Activated T-helper 17 cell treated with anti-CD3 and anti-CD28 coated beads, Interleukin-2, amount 50 U/mL, for 72 hours (primary cell): ENCODE measurements around the gene TLCD1. TPM values are rescaled to one million over a fixed set of nuclear protein-coding genes. Genes with fewer than 3 reads are reported as not detected.
"Not testable (repeated sequence)": the region's sequence is repeated elsewhere in the genome, so short reads cannot be mapped to it uniquely, and the experiment has no call there.

Experiments
- ATAC-seq: fragments of 150-1000 bp; cut with Tn5 transposase; replicated peaks from 2 replicates; pipeline ENCODE4 v1.10.0; 2021; ENCODE audit warnings: mild to moderate bottlenecking, moderate library complexity
- H3K27ac Mint-ChIP-seq: one replicate; pipeline ENCODE4 v1.8.0; 2022; ENCODE audit warnings: mixed read lengths
- H3K27me3 Mint-ChIP-seq: one replicate; pipeline ENCODE4 v1.8.0; 2022; ENCODE audit warnings: mixed read lengths
- H3K36me3 Mint-ChIP-seq: one replicate; pipeline ENCODE4 v1.8.0; 2022; ENCODE audit warnings: low read depth, mild to moderate bottlenecking, mixed read lengths
- H3K4me1 Mint-ChIP-seq: one replicate; pipeline ENCODE4 v1.8.0; 2022; ENCODE audit warnings: mixed read lengths
- H3K4me3 Mint-ChIP-seq: one replicate; pipeline ENCODE4 v1.8.0; 2022; ENCODE audit warnings: mild to moderate bottlenecking, mixed read lengths
- H3K9me3 Mint-ChIP-seq: one replicate; pipeline ENCODE4 v1.8.0; 2022; ENCODE audit warnings: mixed read lengths
- total RNA-seq, 2 donors: library from RNA; stranded (reverse); gene quantifications; one replicate each; pipeline ENCODE4 v1.2.3, GENCODE V29; 2022

TLCD1 gene
- total RNA-seq, 2 donors from 2014 or later = 4.8 to 13.4 TPM

DNA sequence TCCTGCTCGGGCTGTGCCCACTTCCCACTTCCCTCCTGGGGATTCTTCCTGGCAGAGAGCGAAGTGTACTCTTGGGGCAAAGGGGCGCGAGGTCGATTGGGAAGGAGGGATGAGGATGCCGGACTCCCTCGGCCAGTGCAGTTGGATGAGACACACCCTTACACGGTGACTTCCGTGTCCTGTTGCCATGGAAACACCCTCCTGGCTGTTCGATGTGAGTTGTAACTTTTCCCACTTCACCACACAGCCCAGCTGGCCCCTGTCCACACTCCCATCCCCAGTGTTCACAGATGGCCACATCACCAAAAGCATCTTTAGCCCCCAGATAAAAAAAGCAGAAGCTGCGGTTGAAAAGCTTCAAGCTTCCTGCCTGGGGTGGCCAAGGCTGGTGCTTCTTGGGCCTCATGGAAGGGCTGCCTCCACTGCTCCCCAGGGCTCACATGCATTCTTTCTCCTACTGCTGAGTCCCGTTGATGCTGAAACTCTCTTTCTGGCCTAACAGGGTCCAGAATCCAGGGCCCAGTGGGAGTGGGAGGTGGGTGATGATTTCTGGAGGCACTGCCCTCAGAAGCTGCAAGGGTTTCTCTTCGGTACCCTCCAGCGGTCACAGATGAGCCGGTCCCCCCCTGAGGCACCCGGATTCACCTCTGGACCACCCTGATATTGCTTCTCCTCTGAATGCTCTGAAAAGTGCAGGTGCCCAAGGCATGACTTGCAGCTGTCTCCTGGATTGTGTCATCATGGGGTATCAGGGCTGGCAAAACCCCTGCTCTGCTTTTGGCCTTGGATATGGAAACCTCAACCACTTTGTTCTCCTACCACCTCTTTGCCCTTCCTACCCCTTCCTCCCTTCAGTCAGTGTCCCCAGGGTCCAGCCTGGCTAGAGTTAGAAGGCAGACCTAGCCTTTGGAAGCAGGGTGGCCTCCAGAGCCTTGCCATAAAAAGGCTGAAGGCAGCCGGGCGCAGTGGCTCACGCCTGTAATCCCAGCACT, 15.6 kb upstream of the TLCD1 start:
- Mint-ChIP-seq H3K27ac (no peak overlapping the region), H3K4me3 (peak overlapping the region; percentile 79)

DNA sequence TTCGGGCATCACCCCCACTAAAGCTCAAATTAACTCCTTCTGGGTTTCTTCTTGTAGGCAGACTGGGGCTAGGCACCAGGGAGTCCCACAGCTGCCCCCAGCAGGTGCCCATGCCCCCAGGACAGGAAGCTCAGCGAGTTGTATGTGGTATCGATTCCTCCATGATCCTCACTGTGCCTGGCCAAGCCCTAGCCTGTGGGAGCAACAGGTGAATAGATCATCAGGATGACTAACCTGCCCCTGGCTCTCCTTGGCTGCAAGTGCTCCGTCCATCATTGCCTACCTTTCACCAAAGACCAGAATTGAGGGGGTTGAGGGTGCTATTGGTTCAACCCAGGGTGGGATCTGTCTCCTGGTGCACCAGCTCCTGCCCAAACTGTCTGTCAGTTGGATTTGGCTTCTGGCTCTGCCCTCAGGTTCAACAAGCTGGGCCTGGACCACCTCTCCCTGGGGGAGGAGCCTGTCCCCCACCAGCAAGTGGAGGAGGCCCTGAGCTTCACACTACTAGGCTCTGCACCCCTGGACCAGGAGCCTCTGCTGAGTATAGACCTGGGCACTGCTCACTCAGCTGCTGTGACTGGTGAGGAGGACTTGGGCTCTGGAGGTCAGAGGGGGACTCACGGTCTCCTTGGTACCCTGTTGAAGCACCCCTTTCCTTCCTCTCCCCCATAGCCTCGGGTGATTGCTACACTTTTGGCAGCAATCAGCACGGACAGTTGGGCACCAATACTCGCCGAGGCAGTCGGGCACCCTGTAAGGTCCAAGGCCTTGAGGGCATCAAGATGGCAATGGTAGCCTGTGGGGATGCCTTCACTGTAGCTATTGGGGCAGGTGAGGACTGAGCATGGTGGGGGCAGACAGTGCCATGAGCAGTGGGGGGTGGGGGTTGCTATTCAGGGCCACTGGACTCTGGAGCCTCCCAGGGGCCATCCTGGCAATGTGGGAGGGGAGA, 14.6 kb upstream of the TLCD1 start:
- ATAC-seq = no peak
- peaks cover 14% of the 10 kb centered on the region for H3K36me3 Mint-ChIP-seq
- H3K27ac Mint-ChIP-seq = no peak overlapping the region
- H3K4me1 Mint-ChIP-seq = peaks cover 12% of the 10 kb centered on the region
- H3K9me3 Mint-ChIP-seq = no peaks in the 10 kb centered on the region
- no peaks in the 10 kb centered on the region for H3K27me3 Mint-ChIP-seq
- H3K4me3 Mint-ChIP-seq = no peak overlapping the region

More for the DNA sequence above, 15.6 kb upstream of the TLCD1 start:
- H3K9me3 Mint-ChIP-seq = no peaks in the 10 kb centered on the region
- H3K4me1 Mint-ChIP-seq = peaks cover 12% of the 10 kb centered on the region
- peaks cover 24% of the 10 kb centered on the region for H3K36me3 Mint-ChIP-seq
- no peak for ATAC-seq
- H3K27me3 Mint-ChIP-seq = no peaks in the 10 kb centered on the region

DNA sequence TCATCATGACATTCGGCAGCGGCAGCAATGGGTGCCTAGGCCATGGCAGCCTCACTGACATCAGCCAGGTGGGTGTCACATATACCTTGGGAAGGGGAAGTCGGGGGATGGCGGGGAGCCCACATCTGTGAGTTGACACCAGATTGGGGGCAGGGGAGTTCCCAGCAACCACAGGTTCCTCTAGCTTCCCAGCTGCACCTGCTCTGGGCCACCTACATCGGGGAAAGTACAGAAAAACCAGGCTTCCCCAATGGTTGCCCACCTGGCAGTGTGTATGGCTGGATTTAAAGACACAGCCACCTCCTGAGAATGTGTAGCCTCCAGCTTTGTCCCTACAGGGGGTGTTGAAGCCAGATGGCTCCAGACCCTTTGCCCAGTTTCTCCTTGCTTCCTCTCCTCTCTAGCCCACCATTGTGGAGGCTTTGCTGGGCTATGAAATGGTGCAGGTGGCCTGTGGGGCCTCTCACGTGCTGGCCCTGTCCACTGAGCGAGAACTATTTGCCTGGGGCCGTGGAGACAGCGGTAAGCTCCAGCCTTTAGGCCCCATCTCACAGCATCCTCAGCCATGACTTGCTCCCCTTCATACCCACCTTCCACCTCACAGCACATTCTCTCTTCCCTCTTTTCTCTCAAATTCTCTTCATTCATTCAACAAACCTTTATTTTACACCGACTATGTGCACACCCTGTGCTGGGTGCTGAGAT, 12.8 kb upstream of the TLCD1 start:
- H3K27me3 Mint-ChIP-seq = no peaks in the 10 kb centered on the region
- H3K4me3 Mint-ChIP-seq = peak overlapping the region; percentile 60
- H3K27ac Mint-ChIP-seq = peak overlapping the region; percentile 66
- peaks cover 12% of the 10 kb centered on the region for H3K4me1 Mint-ChIP-seq
- H3K9me3 Mint-ChIP-seq = no peaks in the 10 kb centered on the region
- peak; percentile 54 for ATAC-seq
- H3K36me3 Mint-ChIP-seq = peaks cover 8% of the 10 kb centered on the region

DNA sequence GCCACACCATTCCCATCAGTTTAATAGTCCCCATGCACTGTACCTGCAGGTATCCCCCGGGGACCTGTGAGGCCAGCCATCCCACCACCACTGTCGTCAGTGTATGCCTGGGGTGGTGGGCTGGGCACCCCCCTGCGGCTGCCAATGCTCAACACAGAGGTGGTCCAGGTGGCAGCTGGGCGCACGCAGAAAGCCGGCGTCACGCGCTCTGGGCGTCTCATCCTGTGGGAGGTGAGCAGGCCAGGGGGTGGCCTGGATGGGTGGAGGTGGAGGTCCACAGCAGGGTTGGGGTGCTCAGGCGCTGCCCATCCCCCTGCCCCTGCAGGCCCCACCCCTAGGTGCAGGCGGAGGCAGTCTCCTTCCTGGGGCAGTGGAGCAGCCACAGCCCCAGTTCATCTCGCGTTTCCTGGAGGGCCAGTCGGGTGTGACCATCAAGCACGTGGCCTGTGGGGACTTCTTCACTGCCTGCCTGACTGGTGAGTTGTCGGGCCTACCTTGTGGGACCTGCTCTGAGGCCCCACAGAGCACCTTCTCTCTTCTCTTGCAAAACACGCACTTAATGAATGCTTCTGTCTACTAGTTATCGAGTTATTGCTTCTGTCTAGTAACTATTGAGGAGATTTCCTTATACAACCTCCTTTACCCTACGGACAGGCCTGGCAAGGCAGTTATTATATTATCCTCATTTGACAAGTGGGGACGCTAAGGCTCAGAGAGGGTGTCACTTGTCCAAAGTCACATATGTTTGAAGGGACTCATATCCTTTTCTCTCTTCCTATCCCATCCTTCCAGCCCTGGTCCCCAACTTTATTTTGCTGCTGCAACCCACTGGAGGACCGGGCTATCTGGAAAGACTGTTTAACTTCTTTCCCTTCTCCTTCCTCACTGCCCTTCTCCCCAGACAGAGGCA, 12.0 kb upstream of the TLCD1 start:
- ATAC-seq = peak; percentile 25
- H3K27ac Mint-ChIP-seq = peak overlapping the region; percentile 66
- H3K9me3 Mint-ChIP-seq = no peaks in the 10 kb centered on the region
- peaks cover 8% of the 10 kb centered on the region for H3K36me3 Mint-ChIP-seq
- H3K4me1 Mint-ChIP-seq = peaks cover 12% of the 10 kb centered on the region
- H3K4me3 Mint-ChIP-seq = peak overlapping the region; percentile 60
- H3K27me3 Mint-ChIP-seq = no peaks in the 10 kb centered on the region

DNA sequence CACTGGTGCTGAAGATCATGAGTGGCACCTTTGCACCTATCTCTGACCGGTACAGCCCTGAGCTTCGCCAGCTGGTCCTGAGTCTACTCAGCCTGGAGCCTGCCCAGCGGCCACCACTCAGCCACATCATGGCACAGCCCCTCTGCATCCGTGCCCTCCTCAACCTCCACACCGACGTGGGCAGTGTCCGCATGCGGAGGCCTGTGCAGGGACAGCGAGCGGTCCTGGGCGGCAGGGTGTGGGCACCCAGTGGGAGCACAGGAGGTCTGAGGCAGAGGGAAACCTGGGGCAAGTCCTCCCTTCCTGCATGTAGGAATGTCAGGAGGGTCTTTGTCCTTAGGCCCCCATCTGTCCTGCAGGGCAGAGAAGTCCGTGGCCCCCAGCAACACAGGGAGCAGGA, 11.3 kb upstream of the TLCD1 start:
- Mint-ChIP-seq H3K36me3 (peaks cover 8% of the 10 kb centered on the region), H3K9me3 (no peaks in the 10 kb centered on the region), H3K27me3 (no peaks in the 10 kb centered on the region), H3K4me1 (peaks cover 12% of the 10 kb centered on the region), H3K4me3 (no peak overlapping the region), H3K27ac (no peak overlapping the region)
- ATAC-seq = no peak

DNA sequence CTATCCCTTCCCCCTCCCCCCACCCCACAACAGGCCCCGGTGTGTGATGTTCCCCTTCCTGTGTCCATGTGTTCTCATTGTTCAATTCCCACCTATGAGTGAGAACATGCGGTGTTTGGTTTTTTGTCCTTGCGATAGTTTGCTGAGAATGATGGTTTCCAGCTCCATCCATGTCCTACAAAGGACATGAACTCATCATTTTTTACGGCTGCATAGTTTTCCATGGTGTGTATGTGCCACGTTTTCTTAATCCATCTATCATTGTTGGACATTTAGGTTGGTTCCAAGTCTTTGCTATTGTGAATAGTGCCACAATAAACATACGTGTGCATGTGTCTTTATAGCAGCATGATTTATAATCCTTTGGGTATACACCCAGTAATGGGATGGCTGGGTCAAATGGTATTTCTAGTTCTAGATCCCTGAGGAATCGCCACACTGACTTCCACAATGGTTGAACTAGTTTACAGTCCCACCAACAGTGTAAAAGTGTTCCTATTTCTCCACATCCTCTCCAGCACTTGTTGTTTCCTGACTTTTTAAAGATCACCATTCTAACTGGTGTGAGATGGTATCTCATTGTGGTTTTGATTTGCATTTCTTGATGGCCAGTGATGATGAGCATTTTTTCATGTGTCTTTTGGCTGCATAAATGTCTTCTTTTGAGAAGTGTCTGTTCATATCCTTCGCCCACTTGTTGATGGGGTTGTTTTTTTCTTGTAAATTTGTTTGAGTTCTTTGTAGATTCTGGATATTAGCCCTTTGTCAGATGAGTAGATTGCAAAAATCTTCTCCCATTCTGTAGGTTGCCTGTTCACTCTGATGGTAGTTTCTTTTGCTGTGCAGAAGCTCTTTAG, 10.1 kb upstream of the TLCD1 start:
- peak overlapping the region; percentile 19 for H3K4me3 Mint-ChIP-seq

DNA sequence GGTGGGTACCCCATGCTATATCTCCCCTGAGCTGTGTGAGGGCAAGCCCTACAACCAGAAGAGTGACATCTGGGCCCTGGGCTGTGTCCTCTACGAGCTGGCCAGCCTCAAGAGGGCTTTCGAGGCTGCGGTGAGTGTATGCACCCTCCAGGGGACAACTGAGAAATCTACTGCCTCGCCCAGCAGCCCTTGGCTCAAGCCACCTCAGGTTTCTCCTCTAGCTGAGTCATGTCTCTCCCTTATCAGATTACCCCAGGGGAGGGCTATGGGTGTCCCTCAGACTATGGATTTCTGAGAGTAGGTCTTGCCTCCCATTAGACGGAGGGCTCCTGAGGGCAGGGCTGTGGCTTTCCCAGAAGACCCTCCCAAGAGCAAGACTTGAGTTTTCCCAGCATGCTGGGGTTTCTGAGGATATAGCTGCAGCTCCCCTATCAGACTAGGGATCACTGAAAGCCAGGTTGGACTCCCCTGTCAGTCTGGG, 9.2 kb upstream of the TLCD1 start:
- H3K27me3 Mint-ChIP-seq = no peaks in the 10 kb centered on the region
- H3K4me3 Mint-ChIP-seq = no peak overlapping the region
- peak; percentile 38 for ATAC-seq
- H3K27ac Mint-ChIP-seq = no peak overlapping the region
- H3K4me1 Mint-ChIP-seq = peaks cover 12% of the 10 kb centered on the region
- H3K9me3 Mint-ChIP-seq = no peaks in the 10 kb centered on the region
- peaks cover 8% of the 10 kb centered on the region for H3K36me3 Mint-ChIP-seq

More for the DNA sequence above, 10.1 kb upstream of the TLCD1 start:
- peaks cover 12% of the 10 kb centered on the region for H3K4me1 Mint-ChIP-seq
- H3K27me3 Mint-ChIP-seq, H3K36me3 Mint-ChIP-seq, H3K9me3 Mint-ChIP-seq, ATAC-seq, H3K27ac Mint-ChIP-seq: not testable (repeated sequence)

DNA sequence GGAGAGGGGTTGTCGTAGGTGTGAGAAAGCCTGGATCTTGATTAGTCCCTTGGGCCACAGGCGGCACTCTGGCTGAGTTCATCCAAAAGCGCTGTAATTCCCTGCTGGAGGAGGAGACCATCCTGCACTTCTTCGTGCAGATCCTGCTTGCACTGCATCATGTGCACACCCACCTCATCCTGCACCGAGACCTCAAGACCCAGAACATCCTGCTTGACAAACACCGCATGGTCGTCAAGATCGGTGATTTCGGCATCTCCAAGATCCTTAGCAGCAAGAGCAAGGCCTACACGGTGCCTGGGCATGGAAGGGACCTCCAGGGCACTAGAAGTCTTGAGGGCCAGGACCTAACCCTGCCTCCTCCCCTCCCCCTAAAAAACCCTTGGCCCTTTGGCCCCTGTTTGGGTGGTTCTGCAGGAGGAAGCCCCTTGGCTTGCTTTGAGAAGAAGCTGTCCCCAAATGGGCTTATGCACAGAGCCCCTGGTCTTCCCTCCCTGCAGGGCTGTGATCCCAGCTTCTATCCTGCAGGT, 8.7 kb upstream of the TLCD1 start:
- no peaks in the 10 kb centered on the region for H3K27me3 Mint-ChIP-seq
- H3K4me1 Mint-ChIP-seq = peaks cover 15% of the 10 kb centered on the region
- no peak overlapping the region for H3K4me3 Mint-ChIP-seq
- H3K9me3 Mint-ChIP-seq = no peaks in the 10 kb centered on the region
- ATAC-seq = no peak
- H3K36me3 Mint-ChIP-seq = peaks cover 8% of the 10 kb centered on the region
- H3K27ac Mint-ChIP-seq = no peak overlapping the region

DNA sequence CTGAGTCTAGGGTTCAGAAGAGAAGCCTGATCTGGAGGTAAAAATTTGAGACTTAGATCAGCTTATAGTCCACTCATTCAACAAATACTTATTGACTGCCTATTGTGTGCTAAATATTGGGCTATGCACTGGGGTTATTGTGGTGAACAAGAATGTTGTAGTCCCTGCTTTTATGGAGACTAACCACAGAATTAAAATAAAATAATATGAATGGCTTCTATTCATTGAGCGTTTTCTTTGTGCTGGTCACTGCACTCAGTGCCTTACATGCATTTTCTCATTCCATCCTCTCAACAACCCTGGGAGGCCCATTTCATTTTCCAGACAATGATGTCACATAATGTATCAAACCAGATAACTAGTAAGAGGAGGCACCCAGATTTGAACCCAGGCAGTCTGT, 7.3 kb upstream of the TLCD1 start:
- H3K4me1 Mint-ChIP-seq = peaks cover 13% of the 10 kb centered on the region
- ATAC-seq = no peak
- H3K27me3 Mint-ChIP-seq = no peaks in the 10 kb centered on the region
- H3K27ac Mint-ChIP-seq = no peak overlapping the region
- H3K9me3 Mint-ChIP-seq = no peaks in the 10 kb centered on the region
- H3K4me3 Mint-ChIP-seq = no peak overlapping the region
- peaks cover 9% of the 10 kb centered on the region for H3K36me3 Mint-ChIP-seq

DNA sequence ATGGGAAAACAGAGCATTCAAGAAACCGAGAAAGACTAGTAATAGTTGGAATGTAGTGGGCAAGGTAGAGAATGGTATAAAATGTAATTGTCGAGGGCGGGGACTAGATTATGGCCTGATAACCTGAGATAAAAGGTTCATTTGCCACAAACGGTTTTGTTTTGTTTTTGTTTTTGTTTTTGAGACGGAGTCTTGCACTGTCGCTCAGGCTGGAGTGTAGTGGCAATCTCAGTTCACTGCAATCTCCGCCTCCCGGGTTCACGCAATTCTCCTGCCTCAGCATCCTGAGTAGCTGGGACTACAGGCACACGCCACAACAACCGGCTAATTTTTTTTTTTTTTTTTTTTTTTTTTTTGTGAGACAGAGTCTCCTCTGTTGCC, 3.9 kb upstream of the TLCD1 start:
- Mint-ChIP-seq H3K4me1 (peaks cover 10% of the 10 kb centered on the region), H3K36me3 (peaks cover 34% of the 10 kb centered on the region), H3K9me3 (no peaks in the 10 kb centered on the region), H3K4me3 (peak overlapping the region; percentile 100), H3K27me3 (no peaks in the 10 kb centered on the region), H3K27ac (peak overlapping the region; percentile 27)
- no peak for ATAC-seq

DNA sequence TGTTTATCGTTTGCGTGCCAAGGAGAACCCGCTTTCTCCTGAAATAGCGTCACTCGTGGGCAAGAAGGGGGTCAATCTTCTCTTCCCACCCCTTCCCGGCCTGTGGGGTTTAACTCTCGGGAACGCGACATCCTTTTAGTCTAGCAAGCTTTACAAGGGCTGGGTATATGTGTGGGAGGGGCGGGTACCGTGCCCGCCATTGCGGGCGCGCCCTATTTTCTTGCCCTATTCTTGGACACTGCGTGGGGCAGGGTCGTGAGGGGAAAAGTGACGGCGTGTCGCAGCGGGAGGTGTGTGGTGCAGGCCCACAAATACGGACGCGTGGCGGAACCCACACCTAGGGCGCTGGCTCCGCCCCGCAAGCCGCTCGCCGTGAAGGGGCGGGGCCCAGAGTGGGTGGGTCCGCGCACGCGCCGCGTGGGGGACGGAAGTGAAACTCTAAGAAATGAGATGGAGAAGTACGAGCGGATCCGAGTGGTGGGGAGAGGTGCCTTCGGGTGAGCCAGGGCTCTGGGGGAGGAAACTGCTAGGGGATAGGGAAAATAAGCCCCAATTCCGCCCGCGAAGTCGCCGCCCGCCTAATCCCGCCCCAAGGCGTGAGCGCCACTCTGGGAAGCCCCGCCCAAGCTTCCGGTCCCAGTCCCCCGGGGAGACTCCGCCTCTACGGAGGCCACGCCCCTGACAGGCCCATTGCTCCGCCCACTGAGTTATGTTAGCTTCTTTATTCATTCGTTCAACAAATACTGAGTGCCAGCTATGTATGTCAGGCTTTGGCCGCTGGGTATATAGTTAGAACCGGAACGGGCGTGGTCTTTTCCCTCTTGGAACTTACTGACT, 2.5 kb upstream of the TLCD1 start, which contains the start of gene NEK8:
Gene NEK8 (plus strand): TSS at position 425 of the 837 bp plus-strand sequence. CDS start 26 bp downstream, at position 451.
- peak within 1 kb of the TSS; percentile 99 for H3K27ac Mint-ChIP-seq
- H3K4me3 Mint-ChIP-seq = peak within 1 kb of the TSS; percentile 100
- H3K36me3 Mint-ChIP-seq = peaks cover 40% of the 10 kb centered on the region
- peak; percentile 49 for ATAC-seq
- no peaks in the 10 kb centered on the region for H3K9me3 Mint-ChIP-seq
- H3K27me3 Mint-ChIP-seq = no peaks in the 10 kb centered on the region
- H3K4me1 Mint-ChIP-seq = peaks cover 21% of the 10 kb centered on the region
